PC-9 (cell line): ENCODE data around the gene KCNAB3. TPM values are rescaled to one million over a fixed set of nuclear protein-coding genes. Genes with fewer than 3 reads are reported as not detected.

Experiments used
- BruUV-seq: library from RNA; stranded (reverse); fragments of 400-500 nt; replicated peaks from 2 replicates; lab custom pipeline; 2021; lab: Mats Ljungman, UMichigan
- CTCF ChIA-PET: fragments of 300-600 bp; sonication (Branson Sonifier 250); formaldehyde crosslinking; loops from one replicate; lab custom pipeline; 2022; ENCODE audit warnings: antibody characterized with exemption; lab: Charles Lee
- POLR2A ChIA-PET: fragments of 300-600 bp; sonication (Branson Sonifier 250); formaldehyde crosslinking; loops from one replicate; lab custom pipeline; 2022; ENCODE audit warnings: antibody characterized with exemption; ENCODE audit not compliant: unreplicated experiment; lab: Charles Lee
- DNase-seq, 2 experiments: peaks; one replicate each; pipeline versions ENCODE4 v3.0.0 to v3.0.0-alpha.2; 2015 to 2022; ENCODE audit warnings: mixed read lengths in 1 of 2
- H2AFZ ChIP-seq: fragments of 200-600 bp; sonication (generic); 2 replicates; pipeline ENCODE4 v1.8.1; 2017; ENCODE audit warnings: antibody characterized with exemption
- H3F3A ChIP-seq: fragments of 200-600 bp; sonication (generic); 2 replicates; pipeline ENCODE4 v1.8.1; 2017; ENCODE audit warnings: antibody characterized with exemption, mild to moderate bottlenecking, low read depth; ENCODE audit not compliant: insufficient read depth
- H3K27ac ChIP-seq: fragments of 200-600 bp; sonication (generic); 2 replicates; pipeline ENCODE4 v1.6.1; 2016; ENCODE audit warnings: mixed run types
- H3K27me3 ChIP-seq: fragments of 200-600 bp; sonication (generic); 2 replicates; pipeline ENCODE4 v1.6.1; 2016; ENCODE audit warnings: low read depth, mixed run types; ENCODE audit not compliant: insufficient read depth
- H3K36me3 ChIP-seq: fragments of 200-600 bp; sonication (generic); 2 replicates; pipeline ENCODE4 v1.6.1; 2016; ENCODE audit warnings: low read depth, mixed run types
- H3K4me1 ChIP-seq: fragments of 200-600 bp; sonication (generic); replicated peaks from 2 replicates; pipeline ENCODE4 v1.6.1; 2016; ENCODE audit warnings: mixed run types; ENCODE audit not compliant: insufficient read depth
- H3K4me2 ChIP-seq: fragments of 200-600 bp; sonication (generic); 2 replicates; pipeline ENCODE4 v1.6.1; 2017; ENCODE audit warnings: mixed run types
- H3K4me3 ChIP-seq: fragments of 200-600 bp; sonication (generic); 2 replicates; pipeline ENCODE4 v1.6.1; 2016; ENCODE audit warnings: mixed run types
- H3K79me2 ChIP-seq: fragments of 200-600 bp; sonication (generic); 2 replicates; pipeline ENCODE4 v1.6.1; 2017; ENCODE audit warnings: low read depth, mixed run types
- H3K9me2 ChIP-seq: fragments of 200-600 bp; sonication (generic); 2 replicates; pipeline ENCODE4 v1.8.1; 2017; ENCODE audit warnings: mild to moderate bottlenecking; ENCODE audit not compliant: insufficient read depth
- H3K9me3 ChIP-seq: fragments of 200-600 bp; sonication (generic); 2 replicates; pipeline ENCODE4 v1.8.1; 2016; ENCODE audit warnings: low read depth; ENCODE audit not compliant: insufficient read depth
- H4K20me1 ChIP-seq: fragments of 200-600 bp; sonication (generic); 2 replicates; pipeline ENCODE4 v1.8.1; 2017; ENCODE audit not compliant: insufficient read depth
- EZH2 ChIP-seq: fragments of 200-600 bp; sonication (generic); IDR thresholded peaks from 2 replicates; pipeline ENCODE4 v1.8.0; 2017; ENCODE audit warnings: antibody characterized with exemption, low read depth
- intact Hi-C: fragments of 100-400 bp; cut with micrococcal nuclease; formaldehyde crosslinking; loops from one replicate; pipeline ENCODE4 v1.10.0; 2022; ENCODE audit not compliant: unreplicated experiment
- total RNA-seq: library from RNA; stranded (reverse); gene quantifications from 2 replicates; pipeline ENCODE4 v1.2.3, GENCODE V29; 2021
- TF ChIP-seq, protein P1 (sequence below): fragments of 200-600 bp; sonication (generic); conservative IDR thresholded peaks from 2 replicates; pipeline ENCODE4 v1.6.1; 2017; ENCODE audit warnings: mixed run types, antibody characterized with exemption, mild to moderate bottlenecking, moderate library complexity

The KCNAB3 gene
- total RNA-seq, 1 experiment from 2014 or later: 13.8 TPM

DNA sequence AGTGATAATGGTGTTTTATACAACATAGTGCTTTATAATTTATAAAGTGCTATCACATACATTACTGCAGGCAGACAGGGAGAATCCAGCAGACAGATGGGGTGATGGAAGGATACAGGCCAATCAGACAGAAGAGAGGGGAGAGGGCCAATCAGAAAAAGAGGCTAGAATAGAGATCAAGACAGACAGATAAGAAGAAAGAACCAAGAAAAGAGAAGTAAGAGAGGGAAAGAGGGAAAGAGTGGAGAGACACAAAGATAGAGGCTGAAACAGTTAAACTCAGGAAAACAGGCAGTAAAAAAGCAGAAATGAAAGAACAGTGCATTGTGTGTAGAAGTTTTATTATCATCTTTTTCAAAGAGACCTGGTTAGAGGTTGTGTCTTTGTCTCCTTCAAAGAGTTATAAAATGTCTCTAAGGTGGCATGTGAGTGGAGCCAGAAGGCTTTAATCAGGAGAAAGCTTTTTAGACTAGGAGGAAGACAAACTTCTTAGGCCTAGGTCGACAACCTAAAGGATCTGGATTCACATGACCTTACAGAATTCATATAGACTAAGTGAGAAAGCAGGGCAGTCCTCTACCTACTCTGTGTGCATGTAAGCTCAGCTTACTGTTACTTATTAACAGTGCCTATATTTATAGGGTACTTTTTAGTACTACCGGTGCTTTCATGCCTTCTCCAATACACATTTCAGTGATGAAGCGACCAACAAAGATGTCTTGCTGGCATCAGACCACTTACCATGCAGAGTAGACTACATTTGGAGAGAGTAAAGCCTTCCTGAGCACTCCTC is 49.4 kb downstream of the KCNAB3 start:
- BruUV-seq: no TSS peak
- H3K9me3 ChIP-seq: no peaks in the 10 kb centered on the region
- no peak overlapping the region for H3K4me3 ChIP-seq
- no peak for DNase-seq
- no peaks in the 10 kb centered on the region for H3K27me3 ChIP-seq
- no peak for TF ChIP-seq EZH2
- TF ChIP-seq, protein P1, sequence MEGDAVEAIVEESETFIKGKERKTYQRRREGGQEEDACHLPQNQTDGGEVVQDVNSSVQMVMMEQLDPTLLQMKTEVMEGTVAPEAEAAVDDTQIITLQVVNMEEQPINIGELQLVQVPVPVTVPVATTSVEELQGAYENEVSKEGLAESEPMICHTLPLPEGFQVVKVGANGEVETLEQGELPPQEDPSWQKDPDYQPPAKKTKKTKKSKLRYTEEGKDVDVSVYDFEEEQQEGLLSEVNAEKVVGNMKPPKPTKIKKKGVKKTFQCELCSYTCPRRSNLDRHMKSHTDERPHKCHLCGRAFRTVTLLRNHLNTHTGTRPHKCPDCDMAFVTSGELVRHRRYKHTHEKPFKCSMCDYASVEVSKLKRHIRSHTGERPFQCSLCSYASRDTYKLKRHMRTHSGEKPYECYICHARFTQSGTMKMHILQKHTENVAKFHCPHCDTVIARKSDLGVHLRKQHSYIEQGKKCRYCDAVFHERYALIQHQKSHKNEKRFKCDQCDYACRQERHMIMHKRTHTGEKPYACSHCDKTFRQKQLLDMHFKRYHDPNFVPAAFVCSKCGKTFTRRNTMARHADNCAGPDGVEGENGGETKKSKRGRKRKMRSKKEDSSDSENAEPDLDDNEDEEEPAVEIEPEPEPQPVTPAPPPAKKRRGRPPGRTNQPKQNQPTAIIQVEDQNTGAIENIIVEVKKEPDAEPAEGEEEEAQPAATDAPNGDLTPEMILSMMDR: no peak
- no peak overlapping the region for H3K4me2 ChIP-seq
- H3K36me3 ChIP-seq: no peaks in the 10 kb centered on the region
- POLR2A ChIA-PET: no interaction called here
- H2AFZ ChIP-seq: no peak overlapping the region
- CTCF ChIA-PET: no interaction called here
- no peaks in the 10 kb centered on the region for H3K9me2 ChIP-seq
- H3F3A ChIP-seq: no peaks in the 10 kb centered on the region
- H4K20me1 ChIP-seq: no peaks in the 10 kb centered on the region
- intact Hi-C loops: loop anchor here (10.0 kb wide), 1 partner anchor 295 kb away; the partner anchor contains the start of gene MPDU1
- peaks cover 10% of the 10 kb centered on the region; the same call in 1 of the 2 replicates for H3K4me1 ChIP-seq
- no peak overlapping the region for H3K27ac ChIP-seq
- H3K79me2 ChIP-seq: no peaks in the 10 kb centered on the region

DNA sequence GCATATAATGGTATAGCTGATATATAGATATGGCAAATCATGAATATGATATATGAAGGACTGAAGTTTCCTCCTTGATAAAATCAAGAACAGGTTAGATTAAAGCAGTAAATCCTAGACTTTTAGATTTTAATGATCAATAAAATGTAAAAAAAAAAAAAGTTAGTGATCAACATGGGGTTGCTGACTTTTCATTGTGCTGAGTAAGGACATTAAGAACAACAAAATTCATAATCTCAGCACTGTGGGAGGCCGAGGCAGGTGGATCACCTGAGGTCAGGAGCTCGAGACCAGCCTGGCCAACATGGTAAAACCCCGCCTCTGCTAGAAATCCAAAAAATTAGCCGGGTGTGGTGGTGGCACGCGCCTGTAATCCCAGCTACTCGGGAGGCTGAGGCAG is 51.4 kb downstream of the KCNAB3 start:
- H3K4me2 ChIP-seq: no peak overlapping the region
- H3K4me1 ChIP-seq: peaks cover 3% of the 10 kb centered on the region; the same call in 1 of the 2 replicates
- no peaks in the 10 kb centered on the region for H3K27me3 ChIP-seq
- no TSS peak for BruUV-seq
- H3K79me2 ChIP-seq: no peaks in the 10 kb centered on the region
- no peak for TF ChIP-seq EZH2
- TF ChIP-seq, protein P1: no peak
- no peak overlapping the region for H2AFZ ChIP-seq
- no peak overlapping the region for H3K27ac ChIP-seq
- H3F3A ChIP-seq: no peaks in the 10 kb centered on the region
- POLR2A ChIA-PET: interaction anchor here (0.6 kb wide), 1 partner anchor 251 kb away, joined by 5 read pairs; the partner anchor contains the start of gene SAT2
- H4K20me1 ChIP-seq: no peaks in the 10 kb centered on the region
- H3K9me2 ChIP-seq: no peaks in the 10 kb centered on the region
- H3K9me3 ChIP-seq: no peaks in the 10 kb centered on the region
- CTCF ChIA-PET: no interaction called here
- intact Hi-C loops: no loop called here
- H3K36me3 ChIP-seq: no peaks in the 10 kb centered on the region
- DNase-seq: no peak
- no peak overlapping the region for H3K4me3 ChIP-seq

DNA sequence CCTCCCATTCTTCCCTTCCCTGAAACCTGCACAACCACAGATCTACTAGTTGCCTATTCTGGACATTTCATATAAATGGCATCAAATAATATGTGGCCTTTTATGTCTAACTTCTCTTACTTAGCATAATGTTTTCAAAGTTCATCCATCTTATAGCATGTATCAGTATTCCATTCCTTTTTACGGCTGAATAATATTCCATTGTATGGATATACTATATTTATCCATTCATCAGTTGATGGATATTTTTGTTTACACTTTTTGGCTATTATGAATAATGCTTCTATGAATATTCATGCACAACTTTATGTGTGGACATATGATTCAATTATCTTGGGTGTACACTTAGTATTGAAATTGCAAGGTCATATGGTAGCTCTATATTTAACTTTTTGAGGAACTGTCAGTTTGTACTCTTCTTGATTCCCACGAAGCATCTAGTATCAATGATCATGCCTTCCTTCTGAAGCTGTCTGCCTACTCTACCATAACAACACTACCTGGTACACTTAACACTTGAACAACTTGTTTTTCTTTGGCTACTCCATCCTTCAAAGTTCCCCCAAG is 53.8 kb downstream of the KCNAB3 start:
- TF ChIP-seq, protein P1: no peak
- TF ChIP-seq EZH2: no peak
- Histone ChIP-seq H3F3A (no peaks in the 10 kb centered on the region), H3K9me2 (no peaks in the 10 kb centered on the region), H2AFZ (no peak overlapping the region), H3K79me2 (no peaks in the 10 kb centered on the region), H3K4me1 (no peaks in the 10 kb centered on the region), H3K4me3 (no peak overlapping the region), H4K20me1 (no peaks in the 10 kb centered on the region), H3K27me3 (no peaks in the 10 kb centered on the region), H3K36me3 (no peaks in the 10 kb centered on the region), H3K27ac (no peak overlapping the region), H3K4me2 (no peak overlapping the region), H3K9me3 (no peaks in the 10 kb centered on the region)
- no TSS peak for BruUV-seq
- intact Hi-C loops: no loop called here
- DNase-seq: no peak
- ChIA-PET POLR2A (no interaction called here), CTCF (no interaction called here)
